GM13977 (cell line): Measurements from ENCODE around the gene TFDP2.

Experiments
- DNase-seq: peaks from one replicate; pipeline ENCODE4 v3.0.0; 2012; ENCODE audit warnings: low spot score
- in situ Hi-C: fragments of 300-500 bp; cut with MboI; formaldehyde crosslinking; loops from one replicate; pipeline ENCODE4 v1.12.0; 2022; ENCODE audit warnings: low sequenced_read_pairs, low pct_unique_long_range_greater_than_20kb, mixed read lengths, inconsistent platforms; ENCODE audit not compliant: unreplicated experiment
- TF ChIP-seq, protein P1 (sequence below): IDR thresholded peaks from 2 replicates; pipeline ENCODE4 v1.5.1; 2012; ENCODE audit warnings: mild to moderate bottlenecking, control low read depth; ENCODE audit not compliant: insufficient read depth; ENCODE audit errors: extremely low read depth, missing control alignments

TFDP2 gene

DNA sequence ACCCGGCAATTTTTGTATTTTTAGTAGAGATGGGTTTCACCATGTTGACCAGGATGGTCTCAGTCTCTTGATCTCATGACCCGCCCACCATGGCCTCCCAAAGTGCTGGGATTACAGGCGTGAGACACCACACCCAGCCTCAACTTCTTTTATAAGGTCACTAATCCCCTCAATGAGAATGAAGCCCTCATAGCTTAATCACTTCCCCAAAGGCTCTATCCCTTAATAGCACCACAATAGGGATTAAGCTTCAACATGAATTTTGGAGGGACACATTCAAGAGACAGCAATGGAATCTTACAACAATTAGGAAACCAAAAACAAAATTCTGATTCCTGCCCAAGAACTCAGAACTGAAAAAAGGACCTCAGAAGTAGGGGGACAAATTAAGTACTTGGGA lies 146.1 kb downstream of the TFDP2 start:
- TF ChIP-seq, protein P1, sequence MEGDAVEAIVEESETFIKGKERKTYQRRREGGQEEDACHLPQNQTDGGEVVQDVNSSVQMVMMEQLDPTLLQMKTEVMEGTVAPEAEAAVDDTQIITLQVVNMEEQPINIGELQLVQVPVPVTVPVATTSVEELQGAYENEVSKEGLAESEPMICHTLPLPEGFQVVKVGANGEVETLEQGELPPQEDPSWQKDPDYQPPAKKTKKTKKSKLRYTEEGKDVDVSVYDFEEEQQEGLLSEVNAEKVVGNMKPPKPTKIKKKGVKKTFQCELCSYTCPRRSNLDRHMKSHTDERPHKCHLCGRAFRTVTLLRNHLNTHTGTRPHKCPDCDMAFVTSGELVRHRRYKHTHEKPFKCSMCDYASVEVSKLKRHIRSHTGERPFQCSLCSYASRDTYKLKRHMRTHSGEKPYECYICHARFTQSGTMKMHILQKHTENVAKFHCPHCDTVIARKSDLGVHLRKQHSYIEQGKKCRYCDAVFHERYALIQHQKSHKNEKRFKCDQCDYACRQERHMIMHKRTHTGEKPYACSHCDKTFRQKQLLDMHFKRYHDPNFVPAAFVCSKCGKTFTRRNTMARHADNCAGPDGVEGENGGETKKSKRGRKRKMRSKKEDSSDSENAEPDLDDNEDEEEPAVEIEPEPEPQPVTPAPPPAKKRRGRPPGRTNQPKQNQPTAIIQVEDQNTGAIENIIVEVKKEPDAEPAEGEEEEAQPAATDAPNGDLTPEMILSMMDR = no peak
- in situ Hi-C loops = no loop called here
- no peak for DNase-seq

DNA sequence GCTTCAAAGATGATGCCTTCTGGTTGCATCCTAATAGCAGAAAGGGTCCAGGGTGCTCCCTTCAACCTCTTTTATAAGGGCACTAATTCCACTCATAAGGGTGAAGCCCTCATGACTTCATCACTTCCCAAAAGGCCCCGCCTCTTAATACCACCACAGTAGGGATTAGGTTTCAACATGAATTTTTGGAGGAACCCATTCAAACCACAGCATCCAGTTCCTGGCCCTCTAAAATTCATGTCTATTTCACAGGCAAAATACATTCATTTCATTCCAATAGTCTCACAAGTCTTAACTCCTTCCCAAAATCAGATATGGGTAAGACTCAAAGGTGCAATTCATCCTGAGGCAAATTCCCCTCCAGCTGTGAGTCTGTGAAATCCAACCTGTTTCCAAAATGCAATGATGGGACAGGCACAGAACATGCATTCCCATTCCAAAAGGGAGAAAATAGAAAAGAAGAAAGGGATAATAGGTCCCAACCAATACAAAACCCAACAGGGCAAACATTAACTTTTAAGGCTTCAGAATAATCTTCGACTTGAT lies 148.9 kb downstream of the TFDP2 start:
- in situ Hi-C loops = no loop called here
- DNase-seq = no peak
- TF ChIP-seq, protein P1 = no peak

DNA sequence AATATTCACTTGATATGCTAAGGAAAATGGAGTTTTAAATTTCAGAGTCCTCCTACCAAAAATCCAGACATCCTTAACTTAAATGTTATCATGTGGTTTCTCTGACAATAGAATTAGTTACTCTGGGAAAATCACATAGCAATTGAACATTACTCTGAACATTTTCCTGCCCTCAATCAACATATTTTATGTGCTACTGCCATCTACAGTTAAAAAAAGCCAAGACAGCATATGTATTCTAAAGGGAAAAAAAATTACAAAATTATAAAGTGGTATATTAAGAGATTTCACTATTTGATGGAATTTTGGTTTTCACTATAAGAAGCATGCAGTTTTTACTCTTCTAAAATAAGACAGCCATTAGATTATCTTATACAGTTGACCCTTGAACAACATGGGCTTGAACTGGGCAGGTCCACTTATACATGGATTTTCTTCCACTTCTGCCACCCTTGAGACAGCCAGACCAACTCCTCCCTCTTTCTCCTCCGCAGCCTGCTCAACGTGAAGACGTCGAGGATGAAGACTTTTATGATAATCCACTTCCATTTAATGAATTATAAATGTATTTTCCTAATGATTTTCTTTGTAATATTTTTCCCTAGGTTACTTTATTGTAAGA lies 150.6 kb downstream of the TFDP2 start:
- DNase-seq = no peak
- in situ Hi-C loops = no loop called here
- TF ChIP-seq, protein P1 = peak; percentile 34

DNA sequence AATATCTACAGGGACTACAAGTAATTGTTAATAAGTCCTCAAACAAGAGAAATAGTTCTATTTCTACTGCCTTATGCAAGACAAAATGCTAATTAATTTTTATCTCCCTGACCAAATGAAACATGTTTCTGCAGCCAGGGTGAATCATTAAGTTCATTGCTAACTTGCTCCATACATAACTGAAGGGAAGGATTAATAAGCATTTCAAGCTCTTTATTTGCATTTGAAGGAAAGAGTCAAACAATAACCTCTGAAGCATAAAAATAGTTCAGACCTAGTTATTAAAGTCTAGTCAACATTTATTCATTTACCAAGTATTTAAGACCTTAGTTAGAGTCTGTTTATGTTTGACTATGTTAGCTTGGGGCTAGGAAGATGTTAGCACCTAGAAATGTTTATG lies 152.9 kb downstream of the TFDP2 start:
- in situ Hi-C loops = no loop called here
- no peak for DNase-seq
- TF ChIP-seq, protein P1 = no peak

DNA sequence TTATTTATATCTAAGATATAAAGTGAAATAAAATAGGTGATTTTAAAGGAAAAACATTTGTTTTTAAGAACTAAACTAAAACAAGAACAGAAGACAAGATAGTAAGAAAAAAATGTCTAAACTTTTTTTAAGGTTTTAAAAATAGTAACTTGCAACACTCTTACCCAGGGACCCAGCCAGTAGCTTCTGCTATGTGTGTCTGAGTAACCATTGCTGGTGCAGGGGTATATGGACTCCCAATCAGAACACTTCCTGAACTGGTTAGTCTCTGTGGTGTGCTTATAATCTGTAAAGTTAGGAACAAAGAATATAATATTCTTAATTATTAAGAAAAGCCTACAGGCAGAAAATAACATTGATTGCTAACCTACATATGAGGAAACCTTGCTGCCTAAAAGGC lies 154.5 kb downstream of the TFDP2 start:
- in situ Hi-C loops = no loop called here
- TF ChIP-seq, protein P1 = no peak
- no peak for DNase-seq

DNA sequence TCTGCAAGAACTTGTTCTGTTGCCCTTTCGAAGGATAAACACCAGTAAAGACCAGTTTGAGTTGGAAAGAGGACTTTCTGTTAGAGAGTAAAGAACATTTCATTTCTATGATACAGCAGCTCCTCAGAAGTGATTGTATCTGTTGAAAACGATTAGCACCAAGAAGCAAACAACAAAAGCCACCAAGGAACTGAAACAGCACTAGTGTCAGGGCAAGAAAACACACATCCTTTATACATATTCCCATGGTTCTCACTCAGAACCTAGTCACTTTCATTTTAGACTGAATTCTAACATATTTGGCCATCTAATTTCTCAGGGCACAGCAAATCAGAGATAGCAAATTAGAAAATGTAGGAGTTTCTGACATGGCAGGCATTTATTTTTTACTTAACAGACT lies 156.8 kb downstream of the TFDP2 start:
- no peak for DNase-seq

More for the DNA sequence above, 156.8 kb downstream of the TFDP2 start:
- in situ Hi-C loops = no loop called here
- TF ChIP-seq, protein P1 = no peak
